ENCODE data around the gene MYOD1. TPM values are rescaled to one million over a fixed set of nuclear protein-coding genes. Genes with fewer than 3 reads are reported as not detected.

The MYOD1 gene
- total RNA-seq, 1 experiment from 2014 or later, result not detected

DNA sequence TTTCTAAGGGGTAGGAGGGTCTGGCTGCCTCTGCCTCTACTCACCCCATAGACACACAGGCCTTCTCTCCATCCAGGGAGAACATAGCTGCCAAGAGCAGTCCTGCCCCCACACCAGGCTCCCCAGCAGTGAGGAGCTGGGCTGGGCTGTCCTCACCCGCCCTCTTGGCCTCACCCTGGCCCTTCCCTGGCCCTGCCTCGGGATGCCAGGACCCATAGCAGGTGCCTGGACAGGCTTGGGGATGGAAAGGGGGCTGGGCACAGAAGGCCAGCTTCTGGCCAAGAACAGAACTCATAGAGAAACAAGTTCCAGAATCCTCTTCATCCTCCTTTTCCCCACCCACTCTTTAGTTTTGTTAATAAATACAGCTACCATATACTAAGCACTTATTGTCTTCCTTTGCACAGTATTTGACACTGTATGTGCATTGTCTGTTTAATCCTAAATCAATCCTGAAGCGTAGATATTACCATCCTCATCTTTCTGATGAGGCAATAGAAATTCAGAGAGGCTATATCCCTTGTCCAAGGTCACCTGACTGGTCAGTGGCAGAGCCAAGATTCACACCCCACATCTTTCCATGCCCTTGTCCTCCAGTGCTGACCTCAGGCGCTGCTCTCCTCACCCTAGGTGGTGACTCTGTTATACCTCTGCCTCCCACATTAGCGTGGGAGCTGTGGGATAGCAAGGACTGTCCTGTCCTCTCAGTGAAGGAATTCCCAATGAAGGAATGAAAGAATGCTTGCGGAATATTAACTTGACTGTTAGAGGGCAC, 22.0 kb upstream of the MYOD1 start:
- ChIA-PET POLR2A (no interaction called here), RAD21 (ENCODE audit: low non-redundant PET in 1 of 2, low total read pairs in 2 of 2, uncharacterized antibody in 2 of 2, unreplicated experiment in 2 of 2) (no interaction called here), CTCF (no interaction called here)
- Histone ChIP-seq H3K4me3 (replicated peaks in 1 of 2; ENCODE audit: low read depth in 1 of 2, low read length in 2 of 2) (no peak overlapping the region), H3K9ac (ENCODE audit: low read length) (no peak overlapping the region), H3K4me2 (ENCODE audit: low read length) (no peak overlapping the region), H3K27ac (ENCODE audit: low read depth, low read length) (no peak overlapping the region), H2AFZ (ENCODE audit: low read depth, low read length, poor library complexity, severe bottlenecking) (no peak overlapping the region), H3K79me2 (ENCODE audit: insufficient read depth, low read length) (no peaks in the 10 kb centered on the region), H3K9me2 (ENCODE audit: insufficient read depth) (no peaks in the 10 kb centered on the region), H3K4me1 (ENCODE audit: control insufficient read depth in 1 of 2, insufficient read depth in 2 of 2, low read length in 2 of 2) (peaks cover 0 to 6% of the 10 kb centered on the region in 2 experiments; a peak in 1 of 4 replicates), H3K9me3 (ENCODE audit: control insufficient read depth in 1 of 2, insufficient read depth in 1 of 2, low read depth in 1 of 2, low read length in 2 of 2) (no peaks in the 10 kb centered on the region), H4K20me1 (ENCODE audit: insufficient read depth) (no peaks in the 10 kb centered on the region), H3K27me3 (ENCODE audit: insufficient read depth, low read length) (no peaks in the 10 kb centered on the region), H3K36me3 (ENCODE audit: control insufficient read depth in 1 of 2, insufficient read depth in 2 of 2, low read length in 2 of 2) (no peaks in the 10 kb centered on the region)
- intact Hi-C loops (cut with micrococcal nuclease), result no loop called here
- BruUV-seq (replicated peaks), result no TSS peak
- ATAC-seq (no peak), DNase-seq (ENCODE audit: low read depth, low spot score) (no peak)
- TF ChIP-seq JUND (IDR thresholded peaks at IDR 0.05) (no peak), EZH2phosphoT487 (IDR thresholded peaks at IDR 0.05; ENCODE audit: borderline replicate concordance) (no peak), ZFX (IDR thresholded peaks at IDR 0.05) (no peak), YY1 (IDR thresholded peaks at IDR 0.05; ENCODE audit: extremely low read depth, insufficient replicate concordance, low read depth, low read length) (no peak), ATF3 (IDR thresholded peaks at IDR 0.05) (no peak), FOSL1 (IDR thresholded peaks at IDR 0.05; ENCODE audit: low read depth) (no peak), SP1 (IDR thresholded peaks at IDR 0.05; ENCODE audit: low read depth) (no peak), EGR1 (IDR thresholded peaks at IDR 0.05; ENCODE audit: low read depth) (no peak), MAX (IDR thresholded peaks at IDR 0.05) (no peak), ZNF274 (IDR thresholded peaks at IDR 0.05; ENCODE audit: low read depth, low read length) (no peak), SRF (IDR thresholded peaks at IDR 0.05; ENCODE audit: low read depth) (no peak), CBX3 (IDR thresholded peaks at IDR 0.05; ENCODE audit: low read depth) (no peak), POLR2A (IDR thresholded peaks at IDR 0.05; ENCODE audit: borderline replicate concordance, extremely low read depth, insufficient read depth, insufficient read length) (no peak), POLR2AphosphoS5 (IDR thresholded peaks at IDR 0.05; ENCODE audit: low read depth, low read length) (no peak)
- TF ChIP-seq, protein P1, sequence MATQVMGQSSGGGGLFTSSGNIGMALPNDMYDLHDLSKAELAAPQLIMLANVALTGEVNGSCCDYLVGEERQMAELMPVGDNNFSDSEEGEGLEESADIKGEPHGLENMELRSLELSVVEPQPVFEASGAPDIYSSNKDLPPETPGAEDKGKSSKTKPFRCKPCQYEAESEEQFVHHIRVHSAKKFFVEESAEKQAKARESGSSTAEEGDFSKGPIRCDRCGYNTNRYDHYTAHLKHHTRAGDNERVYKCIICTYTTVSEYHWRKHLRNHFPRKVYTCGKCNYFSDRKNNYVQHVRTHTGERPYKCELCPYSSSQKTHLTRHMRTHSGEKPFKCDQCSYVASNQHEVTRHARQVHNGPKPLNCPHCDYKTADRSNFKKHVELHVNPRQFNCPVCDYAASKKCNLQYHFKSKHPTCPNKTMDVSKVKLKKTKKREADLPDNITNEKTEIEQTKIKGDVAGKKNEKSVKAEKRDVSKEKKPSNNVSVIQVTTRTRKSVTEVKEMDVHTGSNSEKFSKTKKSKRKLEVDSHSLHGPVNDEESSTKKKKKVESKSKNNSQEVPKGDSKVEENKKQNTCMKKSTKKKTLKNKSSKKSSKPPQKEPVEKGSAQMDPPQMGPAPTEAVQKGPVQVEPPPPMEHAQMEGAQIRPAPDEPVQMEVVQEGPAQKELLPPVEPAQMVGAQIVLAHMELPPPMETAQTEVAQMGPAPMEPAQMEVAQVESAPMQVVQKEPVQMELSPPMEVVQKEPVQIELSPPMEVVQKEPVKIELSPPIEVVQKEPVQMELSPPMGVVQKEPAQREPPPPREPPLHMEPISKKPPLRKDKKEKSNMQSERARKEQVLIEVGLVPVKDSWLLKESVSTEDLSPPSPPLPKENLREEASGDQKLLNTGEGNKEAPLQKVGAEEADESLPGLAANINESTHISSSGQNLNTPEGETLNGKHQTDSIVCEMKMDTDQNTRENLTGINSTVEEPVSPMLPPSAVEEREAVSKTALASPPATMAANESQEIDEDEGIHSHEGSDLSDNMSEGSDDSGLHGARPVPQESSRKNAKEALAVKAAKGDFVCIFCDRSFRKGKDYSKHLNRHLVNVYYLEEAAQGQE (IDR thresholded peaks at IDR 0.05; ENCODE audit: low read depth), result no peak
